GM23338 (cell line): ENCODE measurements around the gene SRSF1. TPM values are rescaled to one million over a fixed set of nuclear protein-coding genes. Genes with fewer than 3 reads are reported as not detected.

Experiments
- ATAC-seq: fragments of 200-7000 bp; cut with Tn5 transposase; 3 replicates; pipeline ENCODE4 v1.9.1; 2020
- DNase-seq: peaks from one replicate; pipeline ENCODE4 v3.0.0-alpha.2; 2015; ENCODE audit warnings: low spot score
- H2AFZ ChIP-seq: fragments of 200-600 bp; sonication (generic); 2 replicates; pipeline ENCODE4 v1.8.0; 2016; ENCODE audit warnings: antibody characterized with exemption, mild to moderate bottlenecking, moderate library complexity
- H3F3A ChIP-seq: fragments of 200-600 bp; sonication (generic); replicated peaks from 2 replicates; pipeline ENCODE4 v1.8.0; 2017; ENCODE audit warnings: antibody characterized with exemption, mixed run types, low read depth
- H3K27ac ChIP-seq: fragments of 200-600 bp; sonication (generic); 2 replicates; pipeline ENCODE4 v1.6.1; 2016; ENCODE audit warnings: low read depth
- H3K27me3 ChIP-seq: fragments of 200-600 bp; sonication (generic); 2 replicates; pipeline ENCODE4 v1.8.0; 2016; ENCODE audit warnings: mild to moderate bottlenecking, mixed run types, moderate library complexity; ENCODE audit not compliant: insufficient read depth
- H3K36me3 ChIP-seq: fragments of 200-600 bp; sonication (generic); 2 replicates; pipeline ENCODE4 v1.8.0; 2016; ENCODE audit warnings: mild to moderate bottlenecking; ENCODE audit not compliant: insufficient read depth
- H3K4me1 ChIP-seq: fragments of 200-600 bp; sonication (generic); 2 replicates; pipeline ENCODE4 v1.8.0; 2016; ENCODE audit warnings: mild to moderate bottlenecking, moderate library complexity; ENCODE audit not compliant: insufficient read depth
- H3K4me2 ChIP-seq: fragments of 200-600 bp; sonication (generic); 2 replicates; pipeline ENCODE4 v1.7.1; 2017; ENCODE audit warnings: mixed run types
- H3K4me3 ChIP-seq: fragments of 200-600 bp; sonication (generic); 2 replicates; pipeline ENCODE4 v1.6.1; 2016; ENCODE audit warnings: mixed run types
- H3K79me2 ChIP-seq: fragments of 200-600 bp; sonication (generic); replicated peaks from 2 replicates; pipeline ENCODE4 v1.8.0; 2017; ENCODE audit warnings: mild to moderate bottlenecking; ENCODE audit not compliant: insufficient read depth
- H3K9me2 ChIP-seq: fragments of 200-600 bp; sonication (generic); 2 replicates; pipeline ENCODE4 v1.8.0; 2017; ENCODE audit not compliant: insufficient read depth
- H4K20me1 ChIP-seq: fragments of 200-600 bp; sonication (generic); replicated peaks from 2 replicates; pipeline ENCODE4 v1.8.0; 2017; ENCODE audit warnings: mild to moderate bottlenecking; ENCODE audit not compliant: insufficient read depth
- H3K27ac Mint-ChIP-seq: 2 replicates; pipeline ENCODE4 v1.8.0; 2020; ENCODE audit warnings: inconsistent platforms, mild to moderate bottlenecking, moderate library complexity, mixed read lengths
- H3K27me3 Mint-ChIP-seq: 3 replicates; pipeline ENCODE4 v1.8.0; 2022; ENCODE audit warnings: low read depth, mild to moderate bottlenecking, moderate library complexity, mixed read lengths, inconsistent platforms; ENCODE audit not compliant: insufficient read depth, poor library complexity
- H3K36me3 Mint-ChIP-seq: 3 replicates; pipeline ENCODE4 v1.8.0; 2021; ENCODE audit warnings: low read depth, mild to moderate bottlenecking, inconsistent platforms, moderate library complexity, mixed read lengths
- H3K4me1 Mint-ChIP-seq: 3 replicates; pipeline ENCODE4 v1.8.0; 2020; ENCODE audit warnings: mild to moderate bottlenecking, inconsistent platforms, mixed read lengths
- H3K4me3 Mint-ChIP-seq: 3 replicates; pipeline ENCODE4 v1.8.0; 2021; ENCODE audit warnings: moderate library complexity, mild to moderate bottlenecking, inconsistent platforms, mixed read lengths
- H3K9me3 Mint-ChIP-seq: 3 replicates; pipeline ENCODE4 v1.8.0; 2020; ENCODE audit warnings: moderate library complexity, mild to moderate bottlenecking, inconsistent platforms, mixed read lengths
- CREB1 ChIP-seq: fragments of 250-450 bp; sonication (Bioruptor Pico); IDR thresholded peaks from 2 replicates; pipeline ENCODE4 v1.5.0; 2020; ENCODE audit warnings: low read depth, mild to moderate bottlenecking, moderate library complexity
- ETS1 ChIP-seq: IDR thresholded peaks from 2 replicates; pipeline ENCODE4 v1.6.1; 2016; ENCODE audit warnings: antibody characterized with exemption
- EZH2 ChIP-seq: fragments of 200-600 bp; sonication (generic); IDR thresholded peaks from one replicate; pipeline ENCODE4 v1.8.0; 2017; ENCODE audit warnings: antibody characterized with exemption, mild to moderate bottlenecking, low read depth; ENCODE audit not compliant: unreplicated experiment
- EZH2phosphoT487 ChIP-seq: fragments of 200-600 bp; sonication (generic); IDR thresholded peaks from one replicate; pipeline ENCODE4 v1.8.1; 2018; ENCODE audit warnings: antibody characterized with exemption; ENCODE audit not compliant: unreplicated experiment
- JUNB ChIP-seq: IDR thresholded peaks from one replicate; pipeline ENCODE4 v1.6.1; 2016; ENCODE audit warnings: antibody characterized with exemption; ENCODE audit not compliant: unreplicated experiment
- NANOG ChIP-seq: IDR thresholded peaks from 2 replicates; pipeline ENCODE4 v1.6.1; 2016; ENCODE audit warnings: antibody characterized with exemption, borderline replicate concordance
- POLR2AphosphoS5 ChIP-seq: IDR thresholded peaks from 2 replicates; pipeline ENCODE4 v1.6.1; 2016; ENCODE audit warnings: antibody characterized with exemption, low read depth
- REST ChIP-seq: IDR thresholded peaks from one replicate; pipeline ENCODE4 v1.6.1; 2018; ENCODE audit warnings: antibody characterized with exemption; ENCODE audit not compliant: unreplicated experiment
- STAT1 ChIP-seq: IDR thresholded peaks from one replicate; pipeline ENCODE4 v1.6.1; 2016; ENCODE audit warnings: antibody characterized with exemption; ENCODE audit not compliant: unreplicated experiment
- ZNF114 ChIP-seq: fragments of 250-450 bp; sonication (Bioruptor Pico); IDR thresholded peaks from 2 replicates; pipeline ENCODE4 v1.5.0; 2020; ENCODE audit warnings: mild to moderate bottlenecking, moderate library complexity
- ZNF331 ChIP-seq: fragments of 250-450 bp; sonication (Bioruptor Pico); IDR thresholded peaks from 2 replicates; pipeline ENCODE4 v1.5.0; 2020; ENCODE audit warnings: low read depth, mild to moderate bottlenecking, moderate library complexity
- ZNF462 ChIP-seq: fragments of 250-450 bp; sonication (Bioruptor Pico); IDR thresholded peaks from 2 replicates; pipeline ENCODE4 v1.5.0; 2020; ENCODE audit warnings: mild to moderate bottlenecking, moderate library complexity
- polyA plus RNA-seq: library from polyadenylated mRNA; unstranded; fragments of >200 nt; fragmentation: Nextera tagmentation; extraction: Ambion mirVana; gene quantifications from 2 replicates; pipeline ENCODE4 v1.2.1, GENCODE V29; 2016
- total RNA-seq: library from RNA; depleted of rRNA; stranded (reverse); fragments of >200 nt; shearing (Covaris generic); gene quantifications from 2 replicates; pipeline ENCODE4 v1.2.3, GENCODE V29; 2014

Gene SRSF1
- total and polyA plus RNA-seq, 2 experiments from 2014 or later, result 413 to 584 TPM

DNA sequence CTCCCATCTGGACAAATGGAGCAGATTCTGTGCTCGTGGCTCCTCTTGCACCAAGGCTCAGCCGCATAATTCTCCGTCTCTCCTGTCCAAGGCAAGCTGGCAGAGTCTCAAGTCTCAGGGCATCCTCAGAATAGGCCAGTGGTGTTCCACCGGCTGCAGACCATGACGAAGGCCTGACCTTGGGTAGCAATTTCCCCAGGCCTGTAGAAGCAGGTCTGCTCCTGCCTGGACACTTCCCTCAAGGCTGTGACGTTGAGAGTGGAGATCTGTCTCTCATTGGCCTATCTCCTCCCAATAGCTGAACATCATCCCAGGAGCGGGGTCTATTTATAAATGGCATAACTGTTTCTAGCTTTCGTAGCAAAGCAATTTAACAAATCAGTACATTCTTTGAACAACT is 33.3 kb upstream of the SRSF1 start:
- no peak overlapping the region for H3K27ac Mint-ChIP-seq
- ATAC-seq (no peak), DNase-seq (no peak)
- H3F3A ChIP-seq, result no peaks in the 10 kb centered on the region
- H3K27me3 Mint-ChIP-seq, result peaks cover 2% of the 10 kb centered on the region
- H3K4me2 ChIP-seq, result no peak overlapping the region
- no peaks in the 10 kb centered on the region for H4K20me1 ChIP-seq
- H3K36me3 Mint-ChIP-seq, result no peaks in the 10 kb centered on the region
- H3K36me3 ChIP-seq, result no peaks in the 10 kb centered on the region
- no peaks in the 10 kb centered on the region for H3K4me1 Mint-ChIP-seq
- TF ChIP-seq ZNF114 (CRISPR knock-in tag) (no peak), ETS1 (no peak), REST (no peak), CREB1 (no peak), EZH2phosphoT487 (no peak), ZNF331 (no peak), EZH2 (no peak), POLR2AphosphoS5 (no peak), STAT1 (no peak), ZNF462 (CRISPR knock-in tag) (no peak), JUNB (no peak), NANOG (no peak)
- no peak overlapping the region for H3K27ac ChIP-seq
- peaks cover 3% of the 10 kb centered on the region; the same call in 1 of the 3 replicates for H3K9me3 Mint-ChIP-seq
- H3K4me1 ChIP-seq, result no peaks in the 10 kb centered on the region
- no peaks in the 10 kb centered on the region for H3K79me2 ChIP-seq
- no peaks in the 10 kb centered on the region for H3K9me2 ChIP-seq
- no peak overlapping the region for H3K4me3 ChIP-seq
- no peaks in the 10 kb centered on the region for H3K27me3 ChIP-seq
- H2AFZ ChIP-seq, result no peak overlapping the region
- H3K4me3 Mint-ChIP-seq, result no peak overlapping the region
